ENCODE data around the gene C16orf54. TPM values are rescaled to one million over a fixed set of nuclear protein-coding genes. Genes with fewer than 3 reads are reported as not detected.
"Not testable (repeated sequence)": the region's sequence is repeated elsewhere in the genome, so short reads cannot be mapped to it uniquely, and the experiment has no call there.

C16orf54 gene
- total and polyA plus RNA-seq, 4 donors: 0.20 to 1.1 (median 0.34) TPM

DNA sequence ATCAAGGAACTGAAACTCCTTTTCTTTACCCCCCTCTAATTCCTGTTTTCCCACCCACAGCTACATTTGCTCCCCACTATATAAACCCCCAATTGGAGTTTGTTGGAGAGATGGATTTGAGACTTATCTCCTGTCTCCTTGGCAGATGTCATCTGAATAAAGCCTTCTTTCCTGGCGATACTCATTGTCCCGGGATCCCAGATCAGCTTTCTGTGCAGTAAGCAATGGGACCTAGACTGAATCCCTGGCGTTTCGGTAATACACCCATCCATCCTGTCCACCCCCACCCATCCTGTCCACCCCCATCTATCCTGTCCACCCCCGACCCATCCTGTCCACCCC lies 44.6 kb downstream of the C16orf54 start:
- Histone ChIP-seq H3K27me3 (ENCODE audit: control insufficient read depth, insufficient read depth, low read length) (no peaks in the 10 kb centered on the region), H3K9me3 (ENCODE audit: control insufficient read depth, insufficient read depth, low read length) (no peaks in the 10 kb centered on the region), H3K36me3 (ENCODE audit: control insufficient read depth, insufficient read depth, low read length) (peaks cover 8% of the 10 kb centered on the region), H3K4me3 (ENCODE audit: low read depth, low read length) (no peak overlapping the region), H3K27ac (ENCODE audit: low read depth, low read length) (no peak overlapping the region), H3K4me1 (ENCODE audit: control insufficient read depth, insufficient read depth, low read length) (peaks cover 2% of the 10 kb centered on the region)
- WGBS (ENCODE audit: insufficient coverage): 92% methylated on average over 2 of the region's 5 CpGs
- no peak for DNase-seq (ENCODE audit: low read depth in 4 of 6, low spot score in 6 of 6)

DNA sequence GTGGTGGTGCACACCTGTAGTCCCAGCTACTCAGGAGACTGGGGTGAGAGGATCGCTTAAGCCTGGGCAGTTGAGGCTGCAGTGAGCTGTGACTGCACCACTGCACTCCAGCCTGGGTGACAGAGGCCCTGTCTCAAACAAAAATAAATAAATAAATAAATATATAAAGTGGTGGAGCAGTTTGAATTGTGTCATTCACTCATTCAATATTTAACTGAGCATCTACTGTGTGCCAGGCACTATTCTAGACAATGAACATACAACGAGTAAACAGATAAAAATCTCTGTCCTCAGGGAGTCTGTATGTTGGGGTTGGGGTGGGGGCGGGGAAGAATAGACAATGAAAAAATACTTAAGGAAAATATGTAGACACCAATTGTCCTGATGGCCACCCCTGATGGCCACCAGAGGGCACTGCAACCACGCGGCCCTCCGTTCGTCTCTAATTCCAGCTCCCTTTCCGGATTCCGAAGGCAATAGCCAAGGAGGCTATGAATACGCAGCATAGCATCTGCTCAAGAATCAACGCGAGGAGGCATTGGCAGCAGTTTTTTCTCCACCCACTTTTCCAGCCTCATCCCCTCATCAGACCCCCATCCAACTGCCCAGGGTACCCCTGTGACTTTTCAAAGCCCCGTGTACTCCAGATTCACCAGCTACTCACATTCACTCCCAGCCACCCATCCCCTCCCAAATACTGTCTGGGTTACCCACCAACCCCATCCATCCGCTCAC lies 45.4 kb downstream of the C16orf54 start:
- Histone ChIP-seq H3K27me3 (ENCODE audit: control insufficient read depth, insufficient read depth, low read length) (no peaks in the 10 kb centered on the region), H3K9me3 (ENCODE audit: control insufficient read depth, insufficient read depth, low read length) (no peaks in the 10 kb centered on the region), H3K4me1 (ENCODE audit: control insufficient read depth, insufficient read depth, low read length) (peaks cover 2% of the 10 kb centered on the region), H3K4me3 (ENCODE audit: low read depth, low read length) (no peak overlapping the region), H3K27ac (ENCODE audit: low read depth, low read length) (no peak overlapping the region), H3K36me3 (ENCODE audit: control insufficient read depth, insufficient read depth, low read length) (peaks cover 8% of the 10 kb centered on the region)
- 7% methylated on average over 11 of the region's 14 CpGs for WGBS (ENCODE audit: insufficient coverage)
- peak in 4 of 6 donors; percentile 38 to 88 (median 66) for DNase-seq (ENCODE audit: low read depth in 4 of 6, low spot score in 6 of 6)

DNA sequence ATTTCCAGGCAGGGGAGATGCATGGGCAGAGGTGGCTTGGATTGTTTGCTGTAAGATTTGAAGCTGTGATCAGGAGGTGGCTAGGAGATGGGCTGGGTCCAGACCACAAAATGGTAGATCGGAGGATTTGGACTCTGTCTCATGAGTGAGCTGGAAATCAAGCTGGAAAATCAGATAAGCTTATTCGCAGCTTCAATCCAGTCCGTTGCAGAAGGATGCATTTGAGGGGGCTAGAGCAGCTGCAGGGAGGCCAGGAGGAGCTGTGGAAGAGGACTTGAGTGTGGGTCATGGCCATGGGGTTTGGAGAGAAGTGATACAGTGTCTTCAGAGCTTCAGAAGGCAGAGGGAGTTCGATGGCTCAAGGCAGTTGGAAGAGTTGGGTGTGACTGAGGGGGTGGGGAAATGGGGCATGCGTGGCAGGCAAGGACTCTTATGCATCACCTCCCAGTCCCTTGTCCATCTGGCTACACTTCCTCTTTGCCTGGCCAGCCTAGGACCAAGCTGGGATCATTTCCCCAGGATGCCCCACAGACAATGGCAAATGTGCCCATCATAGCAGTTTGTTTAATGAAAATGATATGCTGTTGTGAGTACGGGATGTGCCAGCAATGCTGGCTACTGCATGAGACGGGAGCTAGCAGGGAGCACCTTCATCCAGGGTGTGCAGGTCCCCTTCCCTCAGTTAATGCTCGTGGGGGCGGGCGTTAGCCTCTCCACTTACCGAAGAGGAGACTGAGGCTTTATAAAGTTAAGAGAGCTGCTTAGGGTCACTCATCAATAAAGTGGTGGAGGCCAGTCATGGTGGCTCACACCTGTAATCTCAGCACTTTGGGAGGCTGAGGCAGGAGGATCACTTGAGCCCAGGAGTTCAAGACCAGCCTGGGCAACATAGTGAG lies 46.2 kb downstream of the C16orf54 start:
- 82% methylated on average over 5 of the region's 11 CpGs for WGBS (ENCODE audit: insufficient coverage)
- no peak for DNase-seq (ENCODE audit: low read depth in 4 of 6, low spot score in 6 of 6)

DNA sequence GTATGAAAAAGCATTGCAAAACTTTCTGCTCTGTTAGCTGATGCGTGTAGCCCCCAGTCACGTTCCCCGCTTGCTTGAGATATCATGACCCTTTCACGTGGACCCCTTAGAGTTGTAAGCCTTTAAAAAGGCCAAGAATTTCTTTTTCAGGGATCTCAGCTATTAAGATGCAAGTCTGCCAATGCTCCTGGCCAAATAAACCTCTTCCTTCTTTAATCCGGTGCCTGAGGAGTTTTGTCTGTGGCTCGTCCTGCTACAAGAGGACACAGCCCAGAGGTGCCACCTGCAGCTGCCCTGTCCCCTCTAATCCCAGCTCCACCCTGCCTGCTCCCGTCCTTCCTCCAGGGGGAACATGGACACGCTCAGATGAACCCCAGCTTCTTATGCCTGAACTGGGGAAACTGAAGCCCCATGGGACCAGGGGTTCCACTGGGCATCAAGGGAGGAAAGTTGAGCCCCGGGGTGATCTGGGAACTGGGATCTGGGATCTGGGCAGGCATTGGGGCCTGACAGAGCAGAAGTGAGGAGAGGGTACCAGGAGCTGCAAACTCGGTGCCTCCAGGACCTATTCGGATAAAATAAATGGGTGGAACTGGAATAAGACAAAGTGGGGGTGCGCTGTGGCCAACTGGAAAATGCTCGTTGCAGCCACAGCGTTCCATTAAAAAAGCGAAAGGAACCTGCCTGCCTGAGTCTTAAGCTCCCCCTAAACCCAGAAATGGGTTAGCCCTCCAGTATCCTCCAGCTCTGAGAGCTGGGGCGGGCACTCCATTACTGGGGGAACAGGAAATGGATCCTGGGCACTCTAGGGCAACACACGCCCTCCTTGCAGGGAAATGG lies 47.1 kb downstream of the C16orf54 start:
- WGBS (ENCODE audit: insufficient coverage): 86% methylated on average over 16 of the region's 17 CpGs
- DNase-seq (ENCODE audit: low read depth in 4 of 6, low spot score in 6 of 6): no peak
- Histone ChIP-seq H3K27ac (ENCODE audit: low read depth, low read length) (no peak overlapping the region), H3K9me3 (ENCODE audit: control insufficient read depth, insufficient read depth, low read length) (no peaks in the 10 kb centered on the region), H3K4me3 (ENCODE audit: low read depth, low read length) (no peak overlapping the region), H3K4me1 (ENCODE audit: control insufficient read depth, insufficient read depth, low read length) (peaks cover 5% of the 10 kb centered on the region), H3K27me3 (ENCODE audit: control insufficient read depth, insufficient read depth, low read length) (no peaks in the 10 kb centered on the region), H3K36me3 (ENCODE audit: control insufficient read depth, insufficient read depth, low read length) (peaks cover 15% of the 10 kb centered on the region)

More for the DNA sequence above, 46.2 kb downstream of the C16orf54 start:
- H3K9me3 ChIP-seq (ENCODE audit: control insufficient read depth, insufficient read depth, low read length): no peaks in the 10 kb centered on the region
- no peak overlapping the region for H3K4me3 ChIP-seq (ENCODE audit: low read depth, low read length)
- peaks cover 14% of the 10 kb centered on the region for H3K36me3 ChIP-seq (ENCODE audit: control insufficient read depth, insufficient read depth, low read length)
- no peaks in the 10 kb centered on the region for H3K27me3 ChIP-seq (ENCODE audit: control insufficient read depth, insufficient read depth, low read length)
- H3K4me1 ChIP-seq (ENCODE audit: control insufficient read depth, insufficient read depth, low read length): peaks cover 4% of the 10 kb centered on the region
- H3K27ac ChIP-seq (ENCODE audit: low read depth, low read length): no peak overlapping the region

DNA sequence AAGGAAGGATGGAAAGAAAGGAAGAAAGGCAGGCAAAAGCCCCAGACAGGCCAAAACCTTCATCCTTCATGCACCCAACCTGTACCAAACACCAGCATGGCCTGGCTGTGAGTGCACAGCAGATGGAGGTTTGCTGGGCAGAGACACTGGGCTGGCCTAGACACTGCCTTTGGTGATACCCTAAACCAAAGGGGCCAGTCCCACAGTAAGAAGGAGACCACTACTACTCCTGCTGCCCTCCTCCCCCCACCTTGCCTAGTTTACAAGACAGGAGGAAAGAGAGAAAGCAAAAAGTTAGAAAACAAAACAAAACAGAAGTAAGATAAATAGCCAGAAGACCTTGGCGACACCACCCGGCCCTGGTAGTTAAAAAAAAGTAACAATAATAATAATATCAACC lies 47.7 kb downstream of the C16orf54 start:
- Histone ChIP-seq H3K36me3 (ENCODE audit: control insufficient read depth, insufficient read depth, low read length) (peaks cover 15% of the 10 kb centered on the region), H3K9me3 (ENCODE audit: control insufficient read depth, insufficient read depth, low read length) (no peaks in the 10 kb centered on the region), H3K27me3 (ENCODE audit: control insufficient read depth, insufficient read depth, low read length) (no peaks in the 10 kb centered on the region), H3K4me3 (ENCODE audit: low read depth, low read length) (no peak overlapping the region), H3K27ac (ENCODE audit: low read depth, low read length) (no peak overlapping the region), H3K4me1 (ENCODE audit: control insufficient read depth, insufficient read depth, low read length) (peaks cover 5% of the 10 kb centered on the region)
- WGBS (ENCODE audit: insufficient coverage): no CpG with 5 or more reads among the region's 2 CpGs
- DNase-seq (ENCODE audit: low read depth in 4 of 6, low spot score in 6 of 6): no peak

DNA sequence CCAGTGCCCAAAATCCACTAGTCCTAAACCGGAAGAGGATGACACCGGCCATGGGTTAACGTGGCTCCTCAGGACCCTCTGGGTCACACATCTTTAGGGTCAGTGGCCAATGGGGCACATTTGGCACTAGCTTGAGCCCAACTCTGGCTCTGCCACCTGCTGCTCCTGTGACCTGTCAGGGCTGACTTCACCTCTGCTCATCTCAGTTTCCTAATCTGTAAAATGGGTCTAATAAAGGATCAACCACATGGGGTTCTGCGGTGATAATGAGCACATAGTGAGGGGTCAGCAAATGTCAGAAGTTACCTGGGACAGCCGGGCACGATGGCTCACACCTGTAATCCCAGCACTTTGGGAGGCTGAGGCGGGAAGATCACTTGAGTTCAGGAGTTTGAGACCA lies 48.4 kb downstream of the C16orf54 start:
- peaks cover 15% of the 10 kb centered on the region for H3K36me3 ChIP-seq (ENCODE audit: control insufficient read depth, insufficient read depth, low read length)
- H3K27me3 ChIP-seq (ENCODE audit: control insufficient read depth, insufficient read depth, low read length): no peaks in the 10 kb centered on the region
- H3K4me3 ChIP-seq (ENCODE audit: low read depth, low read length): no peak overlapping the region
- no peaks in the 10 kb centered on the region for H3K9me3 ChIP-seq (ENCODE audit: control insufficient read depth, insufficient read depth, low read length)
- 97% methylated on average over 6 of the region's 7 CpGs for WGBS (ENCODE audit: insufficient coverage)
- no peak for DNase-seq (ENCODE audit: low read depth in 4 of 6, low spot score in 6 of 6)
- H3K4me1 ChIP-seq (ENCODE audit: control insufficient read depth, insufficient read depth, low read length): peaks cover 5% of the 10 kb centered on the region
- no peak overlapping the region for H3K27ac ChIP-seq (ENCODE audit: low read depth, low read length)

DNA sequence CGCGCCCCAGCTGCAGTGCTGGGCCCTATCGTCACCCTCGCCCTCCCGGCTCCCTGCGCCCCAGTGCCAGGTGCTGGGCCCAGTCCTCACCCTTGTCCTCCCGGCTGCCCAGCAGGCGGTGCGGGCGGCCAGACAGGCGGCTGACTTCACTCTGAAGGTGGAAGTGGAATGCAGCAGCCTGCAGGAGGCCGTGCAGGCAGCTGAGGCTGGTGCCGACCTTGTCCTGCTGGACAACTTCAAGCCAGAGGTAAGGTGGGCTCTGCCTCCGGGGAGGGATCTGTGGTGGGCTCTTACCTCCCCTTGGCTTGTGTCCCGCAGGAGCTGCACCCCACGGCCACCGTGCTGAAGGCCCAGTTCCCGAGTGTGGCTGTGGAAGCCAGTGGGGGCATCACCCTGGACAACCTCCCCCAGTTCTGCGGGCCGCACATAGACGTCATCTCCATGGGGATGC lies 48.9 kb downstream of the C16orf54 start:
- Histone ChIP-seq H3K4me1 (ENCODE audit: control insufficient read depth, insufficient read depth, low read length) (peaks cover 5% of the 10 kb centered on the region), H3K9me3 (ENCODE audit: control insufficient read depth, insufficient read depth, low read length) (no peaks in the 10 kb centered on the region), H3K27ac (ENCODE audit: low read depth, low read length) (no peak overlapping the region), H3K27me3 (ENCODE audit: control insufficient read depth, insufficient read depth, low read length) (no peaks in the 10 kb centered on the region), H3K4me3 (ENCODE audit: low read depth, low read length) (no peak overlapping the region), H3K36me3 (ENCODE audit: control insufficient read depth, insufficient read depth, low read length) (peaks cover 15% of the 10 kb centered on the region)
- WGBS (ENCODE audit: insufficient coverage): 91% methylated on average over 20 of the region's 21 CpGs
- DNase-seq (ENCODE audit: low read depth in 4 of 6, low spot score in 6 of 6): no peak

DNA sequence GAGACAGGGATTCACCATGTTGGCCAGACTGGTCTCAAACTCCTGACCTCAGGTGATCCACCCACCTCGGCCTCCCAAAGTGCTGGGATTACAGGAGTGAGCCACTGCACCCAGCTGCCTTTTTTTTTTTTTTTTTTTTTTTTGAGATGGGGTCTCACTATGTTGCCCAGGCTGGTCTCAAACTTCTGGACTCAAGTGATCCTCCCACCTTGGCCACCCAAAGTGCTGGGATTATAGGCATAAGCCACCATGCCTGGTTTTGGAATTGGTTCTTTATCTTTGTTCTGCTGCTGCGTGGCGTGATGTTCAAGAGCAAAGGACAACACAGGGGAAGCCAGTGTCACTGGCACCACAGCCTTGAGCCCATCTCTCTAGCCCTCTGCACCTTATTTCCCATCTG lies 50.1 kb downstream of the C16orf54 start:
- DNase-seq (ENCODE audit: low read depth in 4 of 6, low spot score in 6 of 6); H3K27me3 ChIP-seq (ENCODE audit: control insufficient read depth, insufficient read depth, low read length); H3K4me3 ChIP-seq (ENCODE audit: low read depth, low read length); H3K4me1 ChIP-seq (ENCODE audit: control insufficient read depth, insufficient read depth, low read length); H3K9me3 ChIP-seq (ENCODE audit: control insufficient read depth, insufficient read depth, low read length); H3K27ac ChIP-seq (ENCODE audit: low read depth, low read length): not testable (repeated sequence)
- peaks cover 15% of the 10 kb centered on the region for H3K36me3 ChIP-seq (ENCODE audit: control insufficient read depth, insufficient read depth, low read length)
- WGBS (ENCODE audit: insufficient coverage): 95% methylated on average over 2 of the region's 3 CpGs

DNA sequence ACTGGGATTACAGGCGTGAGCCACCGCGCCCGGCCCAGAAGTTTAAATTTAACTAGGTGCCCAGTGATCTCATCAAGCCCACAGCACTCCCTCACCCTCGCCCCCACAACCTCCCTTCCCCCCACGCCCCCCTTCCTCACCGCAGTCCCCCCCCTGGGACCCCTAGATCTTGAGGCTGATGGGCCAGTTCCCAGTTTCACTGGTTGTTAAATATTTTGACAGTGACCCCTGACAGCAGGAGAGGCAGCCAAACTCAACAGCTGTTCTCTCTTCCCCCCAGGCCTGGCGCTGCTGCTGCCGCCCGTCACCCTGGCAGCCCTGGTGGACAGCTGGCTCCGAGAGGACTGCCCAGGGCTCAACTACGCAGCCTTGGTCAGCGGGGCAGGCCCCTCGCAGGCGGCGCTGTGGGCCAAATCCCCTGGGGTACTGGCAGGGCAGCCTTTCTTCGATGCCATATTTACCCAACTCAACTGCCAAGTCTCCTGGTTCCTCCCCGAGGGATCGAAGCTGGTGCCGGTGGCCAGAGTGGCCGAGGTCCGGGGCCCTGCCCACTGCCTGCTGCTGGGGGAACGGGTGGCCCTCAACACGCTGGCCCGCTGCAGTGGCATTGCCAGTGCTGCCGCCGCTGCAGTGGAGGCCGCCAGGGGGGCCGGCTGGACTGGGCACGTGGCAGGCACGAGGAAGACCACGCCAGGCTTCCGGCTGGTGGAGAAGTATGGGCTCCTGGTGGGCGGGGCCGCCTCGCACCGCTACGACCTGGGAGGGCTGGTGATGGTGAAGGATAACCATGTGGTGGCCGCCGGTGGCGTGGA lies 51.2 kb downstream of the C16orf54 start:
- Histone ChIP-seq H3K9me3 (ENCODE audit: control insufficient read depth, insufficient read depth, low read length) (no peaks in the 10 kb centered on the region), H3K36me3 (ENCODE audit: control insufficient read depth, insufficient read depth, low read length) (peaks cover 15% of the 10 kb centered on the region), H3K4me3 (ENCODE audit: low read depth, low read length) (no peak overlapping the region), H3K27me3 (ENCODE audit: control insufficient read depth, insufficient read depth, low read length) (no peaks in the 10 kb centered on the region), H3K4me1 (ENCODE audit: control insufficient read depth, insufficient read depth, low read length) (peaks cover 3% of the 10 kb centered on the region), H3K27ac (ENCODE audit: low read depth, low read length) (no peak overlapping the region)
- peak in 2 of 6 donors; percentile 5 to 19 for DNase-seq (ENCODE audit: low read depth in 4 of 6, low spot score in 6 of 6)
- WGBS (ENCODE audit: insufficient coverage): 56% methylated on average over 25 of the region's 41 CpGs
